ENCODE measurements around the gene ZNF12.
A peak's percentile ranks its signal among the peaks of the same experiment; 100 is the strongest.
"Not testable (repeated sequence)": the region's sequence is repeated elsewhere in the genome, so short reads cannot be mapped to it uniquely, and the experiment has no call there.

ZNF12 gene

DNA sequence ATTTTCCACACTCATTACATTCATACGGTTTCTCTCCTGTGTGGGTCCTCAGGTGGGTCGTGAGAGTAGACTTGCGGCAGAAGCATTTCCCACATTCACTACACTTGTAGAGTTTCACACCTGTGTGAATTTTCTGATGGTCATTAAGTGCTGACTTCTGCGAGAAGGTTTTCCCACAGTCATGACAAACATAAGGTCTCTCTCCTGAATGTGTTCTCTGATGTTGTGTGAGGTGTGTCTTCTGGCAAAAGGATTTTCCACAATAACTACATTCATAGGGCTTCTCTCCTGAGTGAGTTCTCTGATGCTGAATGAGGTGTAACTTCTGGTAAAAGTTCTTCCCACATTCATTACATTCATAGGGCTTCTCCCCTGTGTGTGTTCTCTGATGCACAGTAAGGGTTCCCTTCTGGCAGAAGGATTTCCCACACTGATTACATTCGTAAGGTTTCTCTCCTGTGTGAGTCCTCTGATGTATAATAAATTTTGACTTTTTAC lies 15.1 kb downstream of the ZNF12 start:
- no peak for DNase-seq (ENCODE audit: low spot score)

DNA sequence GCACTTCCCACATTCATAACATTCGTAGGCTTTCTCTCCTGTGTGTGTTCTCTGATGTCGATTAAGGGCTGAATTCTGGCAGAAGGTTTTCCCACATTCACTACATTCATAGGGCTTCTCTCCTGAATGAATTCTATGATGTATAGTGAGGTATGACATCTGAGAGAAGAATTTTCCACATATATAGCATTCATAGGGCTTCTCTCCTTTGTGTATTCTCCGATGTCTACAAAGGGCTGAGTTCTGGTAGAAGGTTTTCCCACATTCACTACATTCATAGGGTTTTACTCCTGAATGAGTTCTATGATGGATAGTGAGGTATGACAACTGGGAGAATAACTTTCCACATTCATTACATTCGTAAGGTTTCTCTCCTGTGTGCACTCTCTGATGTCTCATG lies 15.6 kb downstream of the ZNF12 start:
- DNase-seq (ENCODE audit: low spot score): no peak

DNA sequence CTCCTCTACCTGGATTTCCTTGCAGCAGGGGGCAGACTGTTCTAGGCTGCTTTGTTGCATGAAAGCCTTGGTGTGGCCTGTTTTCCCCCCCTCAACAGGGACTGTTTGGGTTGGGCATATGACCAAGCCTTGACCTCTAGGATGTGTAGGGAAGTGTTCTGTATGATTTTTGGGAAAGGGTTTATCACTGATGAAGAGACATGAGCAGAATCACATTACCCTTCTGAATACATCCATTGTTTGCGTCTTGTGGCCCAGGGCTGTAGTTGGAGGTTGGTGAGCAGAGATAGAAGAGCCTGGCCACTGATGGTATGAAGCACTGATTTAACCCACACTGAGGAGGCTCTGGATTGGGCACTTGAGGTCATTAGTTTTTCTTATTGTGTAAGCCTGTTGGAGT lies 26.6 kb downstream of the ZNF12 start:
- DNase-seq (ENCODE audit: low spot score): no peak

DNA sequence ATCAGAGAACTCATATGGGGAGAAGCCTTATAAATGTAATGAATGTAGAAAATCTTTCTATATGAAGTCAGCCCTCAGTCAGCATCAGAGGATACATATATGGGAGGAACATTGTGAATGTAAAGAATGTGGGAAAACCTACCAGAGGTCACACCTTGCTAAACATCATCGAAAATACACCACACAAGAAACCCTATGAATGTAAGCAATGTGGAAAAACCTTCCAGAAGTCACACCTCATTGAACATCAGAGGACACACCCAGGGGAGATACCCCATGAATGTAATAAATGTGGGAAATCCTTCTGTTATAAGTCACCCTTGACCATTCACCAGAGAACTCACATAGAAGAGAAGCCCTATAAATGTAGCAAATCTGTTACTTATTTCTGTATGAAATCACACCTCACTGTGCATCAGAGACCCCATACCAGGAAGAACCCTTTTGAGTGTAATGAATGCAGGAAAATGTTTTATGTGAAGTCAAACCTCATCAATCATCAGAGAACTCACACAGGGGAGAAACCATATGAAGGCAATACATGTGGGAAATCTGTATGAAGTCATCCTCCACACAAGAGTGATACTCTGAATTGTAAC lies 30.8 kb downstream of the ZNF12 start:
- no peak for DNase-seq (ENCODE audit: low spot score)

- DNase-seq (ENCODE audit: low spot score): not testable (repeated sequence)
Observed at GRCh38 chr7:6670851-6671250, 35.9 kb downstream of the ZNF12 start.

DNA sequence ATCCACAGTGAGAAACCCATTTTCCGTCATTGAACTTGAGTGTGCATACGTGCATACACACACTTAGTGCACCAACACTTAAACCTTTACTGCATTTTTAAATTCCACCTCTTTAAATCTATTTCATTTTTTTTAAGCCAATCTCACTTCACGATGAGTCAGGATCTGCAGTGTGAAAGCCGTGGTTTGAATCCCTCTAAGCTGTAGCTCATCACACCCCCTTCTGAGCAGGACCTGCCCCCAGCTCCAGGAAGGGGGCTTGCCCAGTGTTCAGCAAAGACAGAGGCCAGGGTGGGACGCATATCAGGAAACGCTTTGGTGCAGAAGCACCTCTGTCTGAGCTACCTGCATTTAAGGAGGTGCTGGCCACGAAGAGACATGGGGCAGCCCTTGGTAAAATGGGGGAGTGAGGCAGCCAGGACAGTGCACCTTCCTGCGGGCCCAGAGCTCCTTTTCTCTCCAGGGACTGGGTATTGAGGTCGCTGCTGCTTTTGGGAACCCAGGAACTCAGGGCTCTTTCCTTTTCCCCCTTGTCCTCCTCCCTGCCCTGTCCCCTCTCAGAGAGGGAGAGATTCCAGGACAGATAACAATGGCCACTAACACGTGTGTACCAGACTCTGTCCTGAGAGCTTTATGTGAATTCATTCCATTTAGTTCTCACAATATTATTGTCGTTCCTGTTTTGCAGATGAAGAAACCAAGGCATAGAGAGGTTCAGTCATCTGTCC lies 48.0 kb downstream of the ZNF12 start:
- peak; percentile 16 for DNase-seq (ENCODE audit: low spot score)

DNA sequence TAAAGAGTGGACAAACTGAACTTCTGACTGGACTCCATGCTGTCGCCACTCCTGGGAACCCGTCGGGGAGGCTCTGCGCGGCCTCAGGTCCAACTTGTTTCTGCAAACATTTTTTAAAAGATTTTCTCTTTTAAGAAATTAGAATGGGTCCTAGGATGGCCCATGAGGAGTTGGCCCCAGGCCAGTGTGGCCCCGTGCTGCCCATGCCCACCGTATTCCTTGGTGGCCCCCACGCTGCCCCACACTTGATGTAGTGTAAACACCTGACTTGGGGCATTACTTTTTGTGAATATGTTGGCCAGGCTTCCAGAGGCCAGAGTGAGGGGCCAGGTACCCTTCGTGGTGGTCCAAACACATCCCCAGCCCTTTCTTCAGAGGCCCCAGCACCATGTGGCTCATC lies 50.3 kb downstream of the ZNF12 start:
- DNase-seq (ENCODE audit: low spot score): peak; percentile 4

DNA sequence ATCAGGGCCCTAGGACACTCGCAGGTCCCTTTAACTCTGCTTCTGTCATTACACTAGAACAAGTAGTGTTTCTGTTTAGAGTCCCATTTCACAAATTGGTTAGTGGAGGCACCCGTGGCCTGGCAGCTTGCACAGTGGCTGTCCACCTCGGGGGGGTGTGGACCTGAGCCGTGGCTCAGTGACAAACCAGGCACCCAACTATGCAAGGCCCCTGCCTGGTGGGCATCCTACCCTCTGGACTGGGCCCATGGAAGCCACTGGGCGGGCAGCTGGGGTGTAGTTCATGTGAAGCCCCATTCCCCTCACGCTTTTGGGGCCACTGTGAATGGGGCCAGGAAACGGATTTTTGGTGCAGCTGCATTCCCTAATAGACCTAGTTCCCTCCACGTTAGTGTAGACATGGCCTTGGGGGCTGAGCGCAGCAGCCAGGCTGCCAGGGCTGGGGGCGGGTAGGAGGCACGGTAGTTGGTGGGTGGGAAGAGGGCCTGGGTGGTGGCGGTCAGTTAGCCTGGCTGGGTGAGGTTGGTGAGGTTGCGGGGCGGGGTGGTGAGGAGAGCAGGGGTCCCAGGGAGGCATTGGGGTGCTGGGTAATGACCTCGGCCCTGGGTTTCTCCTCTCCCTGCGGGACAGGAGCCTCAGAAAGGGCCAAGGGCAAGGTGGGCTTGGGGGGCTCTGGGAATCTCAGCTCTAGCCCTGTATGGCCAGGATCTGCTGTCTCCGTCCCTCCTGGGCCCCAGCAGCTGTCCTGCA lies 50.9 kb downstream of the ZNF12 start:
- DNase-seq (ENCODE audit: low spot score): peak; percentile 8

DNA sequence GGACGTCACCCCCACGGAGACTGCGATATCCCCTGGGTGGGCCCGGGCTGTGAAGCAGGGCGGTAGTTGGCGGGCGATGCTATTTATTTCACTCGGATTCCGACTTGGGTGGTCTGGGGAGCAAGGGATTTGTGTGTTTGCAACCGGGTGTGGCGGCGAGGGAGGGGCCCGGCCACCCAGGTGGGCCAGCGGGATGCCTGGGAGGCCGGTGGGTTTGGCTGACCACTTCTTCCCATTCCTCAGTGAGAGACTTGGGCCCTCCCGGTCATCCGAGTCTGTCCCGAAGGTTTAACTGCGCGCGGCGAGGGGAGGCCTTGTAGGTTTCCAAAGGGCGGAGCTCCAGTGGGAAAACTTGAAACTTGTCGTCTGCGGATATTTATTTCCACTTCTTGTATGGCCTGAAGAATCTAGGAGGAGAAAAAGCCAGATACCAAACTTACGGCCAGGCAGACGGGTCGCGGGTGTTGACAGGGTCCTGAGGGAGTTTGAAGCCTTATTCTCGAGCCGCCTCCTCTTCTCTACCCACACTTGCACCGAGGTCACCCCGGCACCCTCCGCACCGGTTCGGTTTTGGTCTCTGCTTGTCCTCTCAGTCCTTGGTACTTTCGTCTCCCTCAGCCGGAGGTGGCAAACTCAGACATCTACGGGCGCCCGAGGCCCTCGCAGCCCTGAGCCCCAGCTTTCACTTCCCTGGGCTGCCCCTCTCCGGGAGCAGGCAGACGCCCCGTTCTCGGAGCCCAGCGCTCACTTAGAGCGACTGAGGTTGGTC lies 51.7 kb downstream of the ZNF12 start:
- DNase-seq (ENCODE audit: low spot score): no peak

DNA sequence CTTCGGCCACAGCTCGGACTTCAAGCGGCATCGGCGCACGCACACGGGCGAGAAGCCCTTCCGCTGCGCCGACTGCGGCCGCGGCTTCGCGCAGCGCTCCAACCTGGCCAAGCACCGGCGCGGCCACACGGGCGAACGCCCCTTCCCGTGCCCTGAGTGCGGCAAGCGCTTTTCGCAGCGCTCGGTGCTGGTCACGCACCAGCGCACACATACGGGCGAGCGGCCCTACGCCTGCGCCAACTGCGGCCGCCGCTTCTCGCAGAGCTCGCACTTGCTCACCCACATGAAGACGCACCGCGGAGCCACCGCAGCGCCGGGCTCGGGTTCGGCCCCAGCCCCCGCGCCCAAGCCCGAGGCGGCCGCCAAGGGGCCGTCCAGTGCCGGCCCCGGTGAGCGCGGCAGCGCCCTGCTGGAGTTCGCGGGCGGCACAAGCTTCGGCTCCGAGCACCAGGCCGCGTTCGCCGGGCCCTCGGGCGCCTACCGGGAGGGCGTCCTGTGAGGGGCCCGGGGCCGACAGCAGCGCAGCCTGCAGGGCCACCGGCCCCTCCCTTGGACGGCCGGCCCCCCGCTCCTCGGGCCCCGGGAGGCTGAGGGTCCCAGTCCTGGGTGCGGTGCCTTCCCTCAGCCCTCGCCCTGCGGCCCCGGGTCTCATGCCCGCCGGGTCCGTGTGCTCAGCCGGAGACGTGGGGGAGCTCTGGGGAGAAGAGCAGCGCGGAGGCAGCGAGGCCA lies 52.5 kb downstream of the ZNF12 start:
- DNase-seq (ENCODE audit: low spot score): peak; percentile 7

GRCh38 chr7:6653071-6654003 lies 53.4 kb downstream of the ZNF12 start:
- DNase-seq (ENCODE audit: low spot score): peak; percentile 14

DNA sequence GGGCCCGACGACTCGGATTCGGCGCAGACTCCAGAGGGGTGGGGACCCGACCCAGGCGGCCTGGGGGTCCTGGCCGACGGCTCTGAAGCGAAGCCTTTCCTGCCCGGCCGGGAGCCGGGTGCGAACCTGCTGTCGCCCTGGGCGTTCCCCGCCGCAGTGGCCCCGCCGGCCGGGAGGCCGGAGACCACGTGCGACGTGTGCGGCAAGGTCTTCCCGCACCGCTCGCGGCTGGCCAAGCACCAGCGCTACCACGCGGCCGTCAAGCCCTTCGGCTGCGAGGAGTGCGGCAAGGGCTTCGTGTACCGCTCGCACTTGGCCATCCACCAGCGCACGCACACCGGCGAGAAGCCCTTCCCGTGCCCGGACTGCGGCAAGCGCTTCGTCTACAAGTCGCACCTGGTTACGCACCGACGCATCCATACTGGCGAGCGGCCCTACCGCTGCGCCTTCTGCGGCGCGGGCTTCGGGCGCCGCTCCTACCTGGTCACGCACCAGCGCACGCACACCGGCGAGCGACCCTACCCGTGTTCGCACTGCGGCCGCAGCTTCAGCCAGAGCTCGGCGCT lies 54.2 kb downstream of the ZNF12 start:
- peak; percentile 8 for DNase-seq (ENCODE audit: low spot score)

DNA sequence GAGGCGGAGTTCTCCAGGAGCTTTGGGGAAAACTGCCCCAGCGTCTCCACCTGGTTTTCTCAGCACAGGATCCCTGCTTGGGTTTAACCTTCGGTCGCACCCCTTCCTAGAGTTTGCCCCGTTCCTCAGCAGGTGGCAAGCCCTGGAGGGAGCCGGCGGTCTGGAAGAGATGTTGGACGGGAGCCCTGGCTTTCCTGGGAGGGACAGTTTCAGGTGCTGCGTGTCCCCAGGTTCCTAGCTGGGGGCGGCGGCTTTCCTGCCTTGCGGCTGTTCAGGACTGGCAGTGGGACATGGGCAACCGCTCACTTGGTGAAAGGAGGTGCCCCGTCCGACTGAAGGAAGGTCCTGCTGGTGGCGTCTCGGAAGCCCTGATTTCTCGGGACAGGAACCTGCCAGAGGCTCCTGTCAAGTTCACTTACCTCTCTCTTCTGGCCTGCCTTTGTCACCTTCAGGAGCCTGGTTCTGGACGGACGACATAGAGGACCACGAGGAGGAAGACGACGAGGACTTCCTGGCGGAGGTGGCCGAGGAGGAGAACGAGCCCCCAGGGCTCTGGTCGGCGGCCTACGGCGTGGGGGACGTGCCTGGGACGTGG lies 54.8 kb downstream of the ZNF12 start:
- no peak for DNase-seq (ENCODE audit: low spot score)

GRCh38 chr7:6650521-6651011 lies 56.2 kb downstream of the ZNF12 start:
- no peak for DNase-seq (ENCODE audit: low spot score)

GRCh38 chr7:6650086-6650485 lies 56.7 kb downstream of the ZNF12 start:
- no peak for DNase-seq (ENCODE audit: low spot score)

- no peak for DNase-seq (ENCODE audit: low spot score)
Observed at GRCh38 chr7:6649241-6649961, 57.3 kb downstream of the ZNF12 start.

- DNase-seq (ENCODE audit: low spot score): no peak
Observed at GRCh38 chr7:6648815-6649104, 58.0 kb downstream of the ZNF12 start.

- DNase-seq (ENCODE audit: low spot score): no peak
Observed at GRCh38 chr7:6648066-6648814, 58.5 kb downstream of the ZNF12 start.

Data from AG20443 (cell line).